ENCODE data around the gene ABHD17C.
"Not testable (repeated sequence)": the region's sequence is repeated elsewhere in the genome, so short reads cannot be mapped to it uniquely, and the experiment has no call there.

The ABHD17C gene

GRCh38 chr15:80730926-80731325, 35.8 kb downstream of the ABHD17C start:
- no peak for DNase-seq (ENCODE audit: low read depth in 2 of 2)

- no peak for DNase-seq (ENCODE audit: low read depth in 2 of 2)
Observed at GRCh38 chr15:80732167-80732566, 37.1 kb downstream of the ABHD17C start.

- no peak for DNase-seq (ENCODE audit: low read depth in 2 of 2)
Observed at GRCh38 chr15:80732818-80733217, 37.7 kb downstream of the ABHD17C start.

- no peak for DNase-seq (ENCODE audit: low read depth in 2 of 2)
Observed at GRCh38 chr15:80733460-80733859, 38.4 kb downstream of the ABHD17C start.

- DNase-seq (ENCODE audit: low read depth in 2 of 2): no peak
Observed at GRCh38 chr15:80735344-80735743, 40.2 kb downstream of the ABHD17C start.

- no peak for DNase-seq (ENCODE audit: low read depth in 2 of 2)
Observed at GRCh38 chr15:80736560-80736959, 41.5 kb downstream of the ABHD17C start.

- no peak for DNase-seq (ENCODE audit: low read depth in 2 of 2)
Observed at GRCh38 chr15:80739919-80740318, 44.8 kb downstream of the ABHD17C start.

- DNase-seq (ENCODE audit: low read depth in 2 of 2): no peak
Observed at GRCh38 chr15:80742081-80742480, 47.0 kb downstream of the ABHD17C start.

GRCh38 chr15:80743189-80743833, 48.2 kb downstream of the ABHD17C start:
- no peak for DNase-seq (ENCODE audit: low read depth in 2 of 2)

GRCh38 chr15:80744415-80744814, 49.3 kb downstream of the ABHD17C start:
- no peak for DNase-seq (ENCODE audit: low read depth in 2 of 2)

- no peak for DNase-seq (ENCODE audit: low read depth in 2 of 2)
Observed at GRCh38 chr15:80744826-80745225, 49.7 kb downstream of the ABHD17C start.

GRCh38 chr15:80745888-80746287, 50.8 kb downstream of the ABHD17C start:
- no peak for DNase-seq (ENCODE audit: low read depth in 2 of 2)

GRCh38 chr15:80747317-80748053, 52.4 kb downstream of the ABHD17C start:
- DNase-seq (ENCODE audit: low read depth in 2 of 2): no peak

- DNase-seq (ENCODE audit: low read depth in 2 of 2): no peak
Observed at GRCh38 chr15:80749589-80749988, 54.5 kb downstream of the ABHD17C start.

- DNase-seq (ENCODE audit: low read depth in 2 of 2): no peak
Observed at GRCh38 chr15:80750575-80750974, 55.5 kb downstream of the ABHD17C start.

- DNase-seq (ENCODE audit: low read depth in 2 of 2): no peak
Observed at GRCh38 chr15:80752204-80752603, 57.1 kb downstream of the ABHD17C start.

- no peak for DNase-seq (ENCODE audit: low read depth in 2 of 2)
Observed at GRCh38 chr15:80753161-80753560, 58.1 kb downstream of the ABHD17C start.

- no peak for DNase-seq (ENCODE audit: low read depth in 2 of 2)
Observed at GRCh38 chr15:80754014-80754413, 58.9 kb downstream of the ABHD17C start.

GRCh38 chr15:80755885-80756284, 60.8 kb downstream of the ABHD17C start:
- no peak for DNase-seq (ENCODE audit: low read depth in 2 of 2)

GRCh38 chr15:80758130-80758745, 63.1 kb downstream of the ABHD17C start:
- no peak for DNase-seq (ENCODE audit: low read depth in 2 of 2)

GRCh38 chr15:80760960-80761359, 65.8 kb downstream of the ABHD17C start:
- no peak for DNase-seq (ENCODE audit: low read depth in 2 of 2)

- DNase-seq (ENCODE audit: low read depth in 2 of 2): no peak
Observed at GRCh38 chr15:80761754-80762153, 66.6 kb downstream of the ABHD17C start.

- not testable (repeated sequence) for DNase-seq (ENCODE audit: low read depth in 2 of 2)
Observed at GRCh38 chr15:80763235-80763634, 68.1 kb downstream of the ABHD17C start.
